LNCaP clone FGC (cell line): ENCODE results near the gene RNF224.

ENCODE experiments used
- DNase-seq: peaks from one replicate; pipeline ENCODE4 v3.0.0-alpha.2; 2011; ENCODE audit warnings: low read depth
- H3K4me3 ChIP-seq: 2 replicates; pipeline ENCODE4 v1.5.1; 2011; ENCODE audit warnings: mild to moderate bottlenecking, low read depth, low read length, control low read depth
- CTCF ChIP-seq: IDR thresholded peaks from 2 replicates; pipeline ENCODE4 v1.5.1; 2012; ENCODE audit warnings: mild to moderate bottlenecking; ENCODE audit not compliant: control insufficient read depth, insufficient read depth; ENCODE audit errors: extremely low read depth

RNF224 gene

GRCh38 chr9:137227054-137227852 is at the start of gene RNF224:
Gene RNF224, plus strand, starts transcription at chr9:137227502. Its CDS starts 834 bp downstream, at chr9:137228336.
- H3K4me3 ChIP-seq = peak within 1 kb of the TSS; percentile 34
- DNase-seq = peak; percentile 83
- TF ChIP-seq CTCF = peak; percentile 87

GRCh38 chr9:137178201-137178938 is 48.9 kb upstream of the RNF224 start:
- no peak overlapping the region for H3K4me3 ChIP-seq
- TF ChIP-seq CTCF = no peak
- DNase-seq = no peak

- H3K4me3 ChIP-seq = no peak overlapping the region
- no peak for TF ChIP-seq CTCF
- DNase-seq = no peak
These were observed 48.2 kb upstream of the RNF224 start for GRCh38 chr9:137178939-137179630.

GRCh38 chr9:137179761-137180160 is 47.5 kb upstream of the RNF224 start:
- no peak for DNase-seq
- no peak for TF ChIP-seq CTCF

GRCh38 chr9:137180491-137180890 is 46.8 kb upstream of the RNF224 start:
- no peak overlapping the region for H3K4me3 ChIP-seq
- no peak for TF ChIP-seq CTCF
- no peak for DNase-seq

More at GRCh38 chr9:137179761-137180160, 47.5 kb upstream of the RNF224 start:
- no peak overlapping the region for H3K4me3 ChIP-seq

GRCh38 chr9:137181680-137182079 is 45.6 kb upstream of the RNF224 start:
- no peak for DNase-seq
- no peak for TF ChIP-seq CTCF
- no peak overlapping the region for H3K4me3 ChIP-seq
